Measurements from ENCODE around the gene ANKLE1.

DNA sequence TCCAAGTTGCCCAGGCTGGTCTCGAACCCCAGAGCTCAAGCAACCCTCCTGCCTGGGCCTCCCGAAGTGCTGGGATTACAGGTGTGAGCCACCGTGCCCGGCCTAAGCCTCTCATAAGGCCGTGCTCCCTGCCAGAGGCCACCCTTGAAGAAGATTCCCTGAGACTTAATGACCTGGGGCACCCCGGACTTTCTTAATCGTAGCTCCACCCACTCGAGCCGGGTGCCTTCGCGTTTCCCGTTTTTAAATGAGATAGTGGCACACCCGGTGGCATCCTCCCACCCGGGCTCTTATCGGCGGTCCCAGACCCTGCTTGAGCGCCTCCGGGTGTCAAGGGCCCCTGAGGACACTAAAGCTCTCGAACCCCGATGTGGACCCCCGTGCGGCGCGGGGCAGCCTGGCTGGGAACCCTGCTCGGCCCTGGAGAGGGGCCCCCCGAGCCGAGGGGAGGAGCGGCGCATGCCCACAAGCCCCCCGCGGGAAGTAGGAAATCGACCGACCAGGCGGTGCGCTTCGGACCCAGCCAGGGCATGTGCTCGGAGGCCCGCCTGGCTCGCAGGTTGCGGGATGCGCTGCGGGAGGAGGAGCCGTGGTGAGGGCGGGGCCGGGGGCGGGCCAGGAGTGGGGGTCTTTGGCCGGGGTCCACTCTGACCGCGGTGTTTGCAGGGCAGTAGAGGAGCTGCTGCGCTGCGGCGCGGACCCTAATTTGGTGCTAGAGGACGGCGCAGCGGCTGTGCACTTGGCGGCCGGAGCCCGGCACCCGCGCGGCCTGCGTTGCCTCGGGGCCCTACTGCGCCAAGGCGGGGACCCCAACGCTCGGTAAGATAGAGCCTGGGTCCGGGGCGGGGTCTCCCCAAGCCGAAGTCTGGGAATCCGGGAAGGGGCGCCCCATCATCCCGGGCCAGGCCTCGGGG is at the start of gene ANKLE1:
- no peak for TF ChIP-seq EP300 (IDR thresholded peaks at IDR 0.05)
- TF ChIP-seq, protein P1, sequence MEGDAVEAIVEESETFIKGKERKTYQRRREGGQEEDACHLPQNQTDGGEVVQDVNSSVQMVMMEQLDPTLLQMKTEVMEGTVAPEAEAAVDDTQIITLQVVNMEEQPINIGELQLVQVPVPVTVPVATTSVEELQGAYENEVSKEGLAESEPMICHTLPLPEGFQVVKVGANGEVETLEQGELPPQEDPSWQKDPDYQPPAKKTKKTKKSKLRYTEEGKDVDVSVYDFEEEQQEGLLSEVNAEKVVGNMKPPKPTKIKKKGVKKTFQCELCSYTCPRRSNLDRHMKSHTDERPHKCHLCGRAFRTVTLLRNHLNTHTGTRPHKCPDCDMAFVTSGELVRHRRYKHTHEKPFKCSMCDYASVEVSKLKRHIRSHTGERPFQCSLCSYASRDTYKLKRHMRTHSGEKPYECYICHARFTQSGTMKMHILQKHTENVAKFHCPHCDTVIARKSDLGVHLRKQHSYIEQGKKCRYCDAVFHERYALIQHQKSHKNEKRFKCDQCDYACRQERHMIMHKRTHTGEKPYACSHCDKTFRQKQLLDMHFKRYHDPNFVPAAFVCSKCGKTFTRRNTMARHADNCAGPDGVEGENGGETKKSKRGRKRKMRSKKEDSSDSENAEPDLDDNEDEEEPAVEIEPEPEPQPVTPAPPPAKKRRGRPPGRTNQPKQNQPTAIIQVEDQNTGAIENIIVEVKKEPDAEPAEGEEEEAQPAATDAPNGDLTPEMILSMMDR (IDR thresholded peaks at IDR 0.05): no peak
- TF ChIP-seq POLR2A (IDR thresholded peaks at IDR 0.05): no peak

All from tibial nerve (tissue), 4 donors.